Activated naive CD8-positive, alpha-beta T cell (primary cell): Measurements from ENCODE around the gene DAPK1.

ENCODE experiments used
- H3K27ac Mint-ChIP-seq: one replicate; pipeline ENCODE4 v1.8.0; 2021; ENCODE audit warnings: mixed read lengths
- H3K27me3 Mint-ChIP-seq: one replicate; pipeline ENCODE4 v1.8.0; 2021; ENCODE audit warnings: mixed read lengths
- H3K36me3 Mint-ChIP-seq: one replicate; pipeline ENCODE4 v1.8.0; 2021; ENCODE audit warnings: mixed read lengths
- H3K4me1 Mint-ChIP-seq: one replicate; pipeline ENCODE4 v1.8.0; 2021; ENCODE audit warnings: low read depth, mixed read lengths
- H3K4me3 Mint-ChIP-seq: one replicate; pipeline ENCODE4 v1.8.0; 2021; ENCODE audit warnings: mild to moderate bottlenecking, mixed read lengths
- H3K9me3 Mint-ChIP-seq: one replicate; pipeline ENCODE4 v1.8.0; 2021; ENCODE audit warnings: low read depth, mixed read lengths

DAPK1 gene

DNA sequence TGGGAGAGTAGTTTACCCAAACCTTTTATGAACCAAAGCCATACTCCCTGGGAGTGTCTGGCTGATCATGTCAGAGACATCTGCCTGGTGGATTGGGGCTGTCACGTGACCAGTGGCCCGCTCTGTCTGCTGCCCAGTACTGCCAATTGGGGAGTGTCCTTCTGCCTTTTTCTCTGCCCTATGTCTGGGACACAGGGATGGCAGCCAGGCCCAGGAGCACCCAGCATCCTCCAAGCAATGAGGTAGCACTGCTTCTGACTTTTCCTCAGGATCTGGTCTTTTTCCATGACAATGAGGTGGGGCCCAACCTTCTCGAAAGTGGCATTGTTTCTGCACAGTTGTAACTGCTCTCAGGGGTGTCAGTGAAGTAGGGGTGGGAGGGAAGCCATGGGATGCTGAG lies 21.8 kb downstream of the DAPK1 start:
- Mint-ChIP-seq H3K36me3 (no peaks in the 10 kb centered on the region), H3K4me1 (peaks cover 5% of the 10 kb centered on the region), H3K27ac (no peak overlapping the region), H3K9me3 (no peaks in the 10 kb centered on the region), H3K4me3 (no peak overlapping the region), H3K27me3 (peaks cover 2% of the 10 kb centered on the region)

DNA sequence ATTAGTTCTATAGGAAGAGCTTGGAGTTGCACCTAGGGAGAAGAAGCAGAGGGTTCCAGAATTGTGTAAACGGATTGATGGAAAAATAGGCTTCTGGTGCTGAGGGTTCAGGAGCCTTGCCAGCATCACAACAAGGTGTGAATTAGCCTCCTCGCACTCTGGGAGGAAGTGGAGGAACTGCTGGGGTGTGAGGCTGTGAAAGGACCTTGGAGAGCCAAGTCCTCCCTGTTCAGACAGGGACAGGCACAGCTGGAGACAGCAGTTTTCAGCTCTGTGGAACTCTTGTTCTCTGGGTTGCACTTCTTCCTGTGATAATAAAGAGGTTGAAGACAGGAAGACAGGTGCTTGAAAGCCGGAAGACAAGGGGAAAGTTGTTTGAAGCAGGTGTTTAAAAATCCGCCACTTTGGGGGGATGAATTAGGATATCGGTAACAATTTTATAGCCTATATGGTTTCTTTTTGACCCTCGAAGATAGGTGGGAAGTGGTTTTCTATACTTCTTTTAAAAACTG lies 22.6 kb downstream of the DAPK1 start:
- H3K9me3 Mint-ChIP-seq, result no peaks in the 10 kb centered on the region
- H3K4me3 Mint-ChIP-seq, result no peak overlapping the region
- H3K4me1 Mint-ChIP-seq, result peaks cover 5% of the 10 kb centered on the region
- no peaks in the 10 kb centered on the region for H3K36me3 Mint-ChIP-seq
- H3K27me3 Mint-ChIP-seq, result peaks cover 2% of the 10 kb centered on the region
- H3K27ac Mint-ChIP-seq, result no peak overlapping the region

DNA sequence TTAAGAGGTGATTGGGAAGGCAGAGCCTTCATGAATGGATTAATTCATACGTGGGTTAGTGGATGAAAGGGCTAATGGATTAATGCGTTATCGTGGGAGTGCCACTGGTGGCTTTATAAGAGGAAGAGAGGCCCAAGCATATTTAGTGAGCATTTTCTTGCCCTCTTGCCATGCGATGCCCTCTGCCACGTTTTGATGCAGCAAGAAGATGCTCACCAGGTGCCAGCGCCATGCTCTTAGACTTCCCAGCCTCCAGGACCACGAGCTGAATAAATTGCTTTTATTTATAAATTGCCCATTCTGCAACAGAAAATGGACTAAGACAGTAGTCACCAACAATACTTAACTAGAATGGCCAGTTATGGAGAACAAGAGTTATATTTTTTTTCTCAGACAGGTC lies 24.2 kb downstream of the DAPK1 start:
- Mint-ChIP-seq H3K4me3 (no peak overlapping the region), H3K27me3 (no peaks in the 10 kb centered on the region), H3K9me3 (no peaks in the 10 kb centered on the region), H3K36me3 (no peaks in the 10 kb centered on the region), H3K27ac (no peak overlapping the region), H3K4me1 (peaks cover 5% of the 10 kb centered on the region)

DNA sequence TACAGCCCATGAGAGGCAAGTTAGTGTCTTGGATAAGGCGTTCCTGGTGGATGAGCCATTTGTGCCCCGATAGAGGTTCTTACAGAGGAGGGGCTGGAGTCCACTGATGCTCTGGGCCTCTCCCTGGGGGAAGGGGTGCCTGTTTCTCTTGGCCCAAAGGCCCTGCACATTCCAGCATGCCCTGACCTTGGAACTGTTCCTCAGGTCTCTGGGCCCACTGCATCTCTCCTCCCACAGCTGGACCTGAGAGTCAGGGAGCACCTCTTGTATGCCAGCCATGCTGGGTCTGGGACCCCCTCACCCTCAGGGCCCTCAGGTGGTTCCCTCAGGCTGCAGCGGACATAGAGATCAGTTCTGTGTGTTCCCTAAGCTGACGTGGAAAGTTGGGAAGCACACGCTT lies 26.4 kb downstream of the DAPK1 start:
- Mint-ChIP-seq H3K36me3 (no peaks in the 10 kb centered on the region), H3K27me3 (no peaks in the 10 kb centered on the region), H3K27ac (no peak overlapping the region)

DNA sequence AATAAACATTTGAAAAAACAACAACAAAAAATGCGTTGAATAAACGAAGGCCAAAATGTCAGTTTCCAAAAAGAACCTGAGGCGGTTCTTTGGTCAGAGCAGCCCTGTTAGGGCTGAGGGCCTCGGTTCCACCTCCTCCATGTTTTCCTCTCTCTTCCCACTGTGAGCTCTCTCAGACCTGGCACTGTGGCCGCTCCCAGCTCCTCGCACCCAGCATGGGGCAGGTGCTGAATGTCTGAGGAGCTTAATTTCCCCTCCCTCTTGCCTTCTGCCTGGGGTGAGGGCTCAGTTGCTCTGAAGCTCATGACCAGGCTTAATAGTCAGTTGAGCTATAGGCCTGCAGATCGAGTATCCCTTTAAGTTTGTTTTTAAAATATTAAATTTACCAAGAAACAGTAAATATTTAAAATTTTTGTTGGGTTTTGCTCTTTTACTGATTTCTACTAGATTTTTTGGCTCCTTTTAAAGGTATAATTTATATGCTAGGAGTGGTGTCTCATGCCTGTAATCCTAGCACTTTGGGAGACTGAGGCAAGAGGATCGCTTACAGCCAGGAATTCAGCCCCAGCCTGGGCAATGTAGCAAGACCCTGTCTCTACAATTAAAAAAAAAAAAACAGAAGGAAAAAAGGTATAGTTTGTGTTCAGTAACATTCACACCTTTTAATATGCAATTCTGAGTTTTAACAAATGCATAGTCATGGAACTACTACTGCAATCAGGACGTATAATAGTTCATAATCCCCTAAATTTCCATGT lies 28.1 kb downstream of the DAPK1 start:
- H3K27me3 Mint-ChIP-seq, result no peaks in the 10 kb centered on the region
- no peaks in the 10 kb centered on the region for H3K9me3 Mint-ChIP-seq
- H3K36me3 Mint-ChIP-seq, result no peaks in the 10 kb centered on the region
- no peak overlapping the region for H3K27ac Mint-ChIP-seq
- no peaks in the 10 kb centered on the region for H3K4me1 Mint-ChIP-seq
- H3K4me3 Mint-ChIP-seq, result no peak overlapping the region

More for the DNA sequence above, 26.4 kb downstream of the DAPK1 start:
- no peak overlapping the region for H3K4me3 Mint-ChIP-seq
- H3K9me3 Mint-ChIP-seq, result no peaks in the 10 kb centered on the region
- H3K4me1 Mint-ChIP-seq, result peaks cover 5% of the 10 kb centered on the region

GRCh38 chr9:87527211-87527916 lies 29.7 kb downstream of the DAPK1 start:
- H3K4me1 Mint-ChIP-seq, result no peaks in the 10 kb centered on the region
- H3K27me3 Mint-ChIP-seq, result no peaks in the 10 kb centered on the region
- H3K36me3 Mint-ChIP-seq, result no peaks in the 10 kb centered on the region
- no peak overlapping the region for H3K4me3 Mint-ChIP-seq
- H3K27ac Mint-ChIP-seq, result no peak overlapping the region
- H3K9me3 Mint-ChIP-seq, result no peaks in the 10 kb centered on the region

DNA sequence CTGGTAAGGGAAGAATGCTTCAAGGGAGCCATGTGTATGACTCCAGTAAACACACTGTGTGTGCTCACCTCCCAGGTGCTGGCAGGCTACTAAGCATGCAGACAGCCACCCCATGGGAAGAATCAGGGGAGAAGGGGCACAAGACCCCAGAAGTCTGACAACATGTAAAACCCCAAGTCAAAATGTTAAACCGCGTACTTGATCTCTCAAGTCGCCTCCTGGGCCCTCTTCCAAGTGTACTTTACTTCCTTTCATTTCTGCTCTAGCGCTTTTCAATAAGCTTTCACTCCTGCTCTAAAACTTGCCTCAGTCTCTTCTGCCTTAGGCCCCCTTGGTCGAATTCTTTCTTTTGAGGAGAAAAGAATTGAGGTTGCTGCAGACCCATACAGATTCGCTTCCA lies 31.3 kb downstream of the DAPK1 start:
- H3K27ac Mint-ChIP-seq, result no peak overlapping the region
- H3K27me3 Mint-ChIP-seq, result no peaks in the 10 kb centered on the region
- no peaks in the 10 kb centered on the region for H3K36me3 Mint-ChIP-seq
- H3K4me3 Mint-ChIP-seq, result no peak overlapping the region
- H3K9me3 Mint-ChIP-seq, result no peaks in the 10 kb centered on the region
- no peaks in the 10 kb centered on the region for H3K4me1 Mint-ChIP-seq

DNA sequence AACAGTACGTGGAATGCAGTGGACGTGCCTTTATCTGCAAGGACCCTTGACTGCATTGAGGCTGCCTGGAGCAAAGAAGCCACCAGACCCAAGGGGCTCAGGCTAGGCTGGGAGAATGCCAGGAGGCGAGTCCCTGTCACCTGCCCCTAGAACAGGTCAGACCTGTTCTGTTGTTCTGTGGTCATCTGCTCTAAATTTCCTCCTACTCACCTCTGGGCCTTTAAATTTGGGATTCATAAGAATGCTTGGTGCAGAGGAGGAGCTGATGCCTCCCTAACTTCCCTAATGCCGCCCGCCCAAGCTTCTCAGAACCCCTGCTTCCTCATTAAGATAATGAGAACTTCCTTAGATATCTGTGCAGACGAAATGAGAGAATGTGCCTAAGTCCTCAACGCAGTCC lies 32.0 kb downstream of the DAPK1 start:
- Mint-ChIP-seq H3K27me3 (no peaks in the 10 kb centered on the region), H3K36me3 (no peaks in the 10 kb centered on the region), H3K9me3 (no peaks in the 10 kb centered on the region), H3K4me3 (no peak overlapping the region), H3K4me1 (no peaks in the 10 kb centered on the region), H3K27ac (no peak overlapping the region)

DNA sequence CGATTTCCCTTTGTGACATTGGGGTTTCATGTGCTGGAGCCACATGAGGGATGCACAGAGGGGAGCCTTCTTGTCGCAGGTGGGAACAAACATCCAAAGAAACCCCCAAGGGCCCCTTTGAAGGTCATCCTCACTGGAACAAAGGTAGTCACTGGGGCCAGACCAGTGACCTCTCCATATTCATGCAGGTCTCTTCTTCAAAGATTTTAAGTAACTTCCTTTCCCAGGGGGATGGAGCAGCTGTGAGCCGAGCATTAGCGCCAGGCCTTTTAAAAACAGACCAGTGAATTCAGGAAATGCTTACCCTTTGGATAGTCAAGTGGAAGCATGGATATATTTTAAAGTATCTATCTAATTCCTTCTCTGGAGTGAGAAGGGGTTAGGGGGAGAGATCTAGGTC lies 33.0 kb downstream of the DAPK1 start:
- Mint-ChIP-seq H3K27ac (no peak overlapping the region), H3K27me3 (no peaks in the 10 kb centered on the region), H3K36me3 (no peaks in the 10 kb centered on the region), H3K4me1 (peaks cover under 1% of the 10 kb centered on the region), H3K4me3 (no peak overlapping the region), H3K9me3 (no peaks in the 10 kb centered on the region)

DNA sequence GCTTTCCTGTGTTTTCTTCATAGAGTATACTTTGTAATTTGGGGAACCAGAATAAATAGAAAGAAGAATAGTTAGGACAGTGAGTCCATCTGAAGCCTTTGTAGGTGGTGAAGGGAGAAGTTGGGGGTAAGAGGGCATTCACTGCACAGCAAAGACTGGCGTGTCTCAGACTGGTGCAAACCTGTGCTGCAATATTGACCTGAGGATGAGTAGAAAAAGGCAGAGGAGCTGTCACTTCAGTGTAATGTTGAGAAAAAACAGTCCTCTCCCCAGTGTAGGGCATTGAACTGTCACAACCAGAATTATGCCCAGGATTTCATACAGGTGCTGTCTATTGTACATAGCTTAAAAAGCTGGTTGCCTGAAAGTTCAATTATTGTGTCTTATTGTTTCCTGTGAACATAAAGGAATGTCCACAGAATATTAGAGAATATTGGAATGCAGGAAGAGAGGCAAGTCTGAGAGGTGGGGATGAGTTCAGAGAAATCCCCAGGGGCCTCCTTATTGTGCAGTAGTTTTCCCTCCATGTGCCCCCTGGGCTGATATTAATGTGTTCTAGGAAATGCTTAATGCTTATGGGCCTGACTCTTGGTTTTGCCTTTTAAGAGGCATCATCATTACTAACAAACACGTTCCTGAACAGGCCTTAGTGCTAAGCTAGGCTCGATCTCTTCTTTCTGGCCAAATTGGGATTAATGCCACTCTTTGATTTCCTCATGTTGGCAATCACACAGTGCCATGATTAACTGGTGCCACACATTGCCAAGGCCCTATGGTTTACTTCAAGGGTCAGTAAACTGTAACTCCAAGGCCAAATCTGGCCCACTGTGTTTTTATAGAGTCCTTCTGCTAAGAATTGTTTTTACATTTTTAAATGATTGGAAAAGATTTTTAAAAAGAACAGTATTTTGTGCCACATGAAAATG lies 34.0 kb downstream of the DAPK1 start:
- Mint-ChIP-seq H3K9me3 (no peaks in the 10 kb centered on the region), H3K27ac (no peak overlapping the region), H3K4me1 (peaks cover 7% of the 10 kb centered on the region), H3K36me3 (no peaks in the 10 kb centered on the region), H3K27me3 (no peaks in the 10 kb centered on the region), H3K4me3 (no peak overlapping the region)

- no peaks in the 10 kb centered on the region for H3K36me3 Mint-ChIP-seq
- H3K4me1 Mint-ChIP-seq, result peaks cover 7% of the 10 kb centered on the region
- H3K27me3 Mint-ChIP-seq, result no peaks in the 10 kb centered on the region
- H3K27ac Mint-ChIP-seq, result no peak overlapping the region
- no peak overlapping the region for H3K4me3 Mint-ChIP-seq
- no peaks in the 10 kb centered on the region for H3K9me3 Mint-ChIP-seq
Observed at GRCh38 chr9:87533271-87533670, 35.6 kb downstream of the DAPK1 start.

DNA sequence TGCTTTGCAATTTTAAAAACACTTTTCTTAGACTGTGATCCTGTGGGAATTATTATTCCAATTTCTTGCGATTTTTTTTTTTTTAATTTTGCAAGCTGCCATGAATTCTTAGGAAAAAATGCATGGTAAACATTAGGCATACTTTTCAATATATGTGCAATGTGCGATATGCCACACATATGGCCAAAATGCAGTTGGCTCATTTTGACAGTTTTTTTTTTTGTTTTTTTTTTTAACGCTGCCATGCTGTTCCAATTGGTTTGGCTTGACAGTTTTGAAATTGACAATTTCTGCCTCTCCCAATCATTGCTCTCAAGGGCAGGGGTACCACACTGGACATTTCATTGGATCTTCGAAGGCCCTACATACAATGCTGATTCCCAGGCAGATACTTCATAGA lies 36.4 kb downstream of the DAPK1 start:
- no peaks in the 10 kb centered on the region for H3K27me3 Mint-ChIP-seq
- no peaks in the 10 kb centered on the region for H3K9me3 Mint-ChIP-seq
- H3K36me3 Mint-ChIP-seq, result no peaks in the 10 kb centered on the region
- H3K4me3 Mint-ChIP-seq, result no peak overlapping the region
- H3K27ac Mint-ChIP-seq, result no peak overlapping the region
- peaks cover 7% of the 10 kb centered on the region for H3K4me1 Mint-ChIP-seq

- Mint-ChIP-seq H3K36me3 (no peaks in the 10 kb centered on the region), H3K4me1 (peaks cover 7% of the 10 kb centered on the region), H3K4me3 (no peak overlapping the region), H3K9me3 (no peaks in the 10 kb centered on the region), H3K27ac (no peak overlapping the region), H3K27me3 (no peaks in the 10 kb centered on the region)
Observed at GRCh38 chr9:87534957-87535356, 37.3 kb downstream of the DAPK1 start.

- H3K36me3 Mint-ChIP-seq, result no peaks in the 10 kb centered on the region
- no peaks in the 10 kb centered on the region for H3K9me3 Mint-ChIP-seq
- H3K4me1 Mint-ChIP-seq, result peaks cover 7% of the 10 kb centered on the region
- H3K4me3 Mint-ChIP-seq, result no peak overlapping the region
- H3K27ac Mint-ChIP-seq, result peak overlapping the region; percentile 83
- H3K27me3 Mint-ChIP-seq, result no peaks in the 10 kb centered on the region
Observed at GRCh38 chr9:87535817-87536539, 38.3 kb downstream of the DAPK1 start.
